ENCODE measurements around the gene BATF. TPM values are rescaled to one million over a fixed set of nuclear protein-coding genes. Genes with fewer than 3 reads are reported as not detected.

BATF gene
- total RNA-seq, 1 experiment from 2014 or later, result not detected

DNA sequence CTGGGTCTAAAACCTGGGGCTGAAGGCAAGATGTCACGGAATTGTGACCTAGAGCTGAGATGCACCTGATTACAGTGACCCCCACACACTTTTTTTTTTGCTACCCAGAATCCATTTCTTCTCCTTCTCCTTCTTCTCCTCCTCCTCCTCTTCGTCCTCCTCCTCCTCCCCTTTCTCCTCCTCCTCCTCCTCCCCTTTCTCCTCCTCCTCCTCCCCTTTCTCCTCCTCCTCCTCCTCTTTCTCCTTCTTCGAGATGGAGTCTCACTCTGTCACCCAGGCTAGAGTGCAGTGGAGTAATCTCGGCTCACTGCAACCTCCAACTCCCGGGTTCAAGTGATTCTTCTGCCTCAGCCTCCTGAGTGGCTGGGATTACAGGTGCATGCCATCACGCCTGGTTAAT is 36.8 kb downstream of the BATF start:
- DNase-seq (ENCODE audit: extremely low read depth, low read depth), result no peak

DNA sequence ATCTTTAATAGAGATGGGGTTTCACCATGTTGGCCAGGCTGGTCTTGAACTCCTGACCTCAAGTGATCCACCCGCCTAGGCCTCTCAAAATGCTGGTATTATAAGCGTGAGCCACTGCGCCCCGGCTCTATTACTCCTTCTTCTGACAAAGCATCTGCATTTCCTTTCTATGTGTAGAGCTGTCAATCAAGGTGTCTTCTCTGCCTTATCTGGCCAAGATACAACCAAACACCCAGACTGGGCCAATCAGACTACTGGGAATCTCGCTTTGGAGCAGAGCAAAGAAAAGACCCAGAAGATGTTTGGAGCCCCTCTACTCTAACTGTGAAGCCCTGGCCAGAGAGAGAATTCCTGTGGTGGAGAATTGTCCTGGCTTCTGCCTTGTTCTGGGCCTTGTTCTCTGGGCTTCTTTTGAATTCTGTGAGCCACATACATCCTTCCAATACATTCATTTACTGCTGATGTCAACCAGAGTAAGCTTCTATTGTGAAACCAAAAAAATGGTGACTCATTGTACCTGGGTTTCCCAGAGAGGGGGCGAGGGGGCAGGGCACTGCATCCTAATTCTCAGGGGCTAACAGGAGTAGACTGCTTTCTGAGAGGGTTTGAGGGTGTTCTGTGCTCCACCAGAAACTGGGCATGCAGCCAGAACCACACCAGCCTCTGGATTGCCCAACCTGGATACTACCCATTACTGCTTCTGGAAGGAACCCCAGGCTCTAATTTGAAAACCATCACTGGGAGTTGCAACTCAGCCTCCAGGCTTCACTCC is 37.4 kb downstream of the BATF start:
- DNase-seq (ENCODE audit: extremely low read depth, low read depth), result no peak

DNA sequence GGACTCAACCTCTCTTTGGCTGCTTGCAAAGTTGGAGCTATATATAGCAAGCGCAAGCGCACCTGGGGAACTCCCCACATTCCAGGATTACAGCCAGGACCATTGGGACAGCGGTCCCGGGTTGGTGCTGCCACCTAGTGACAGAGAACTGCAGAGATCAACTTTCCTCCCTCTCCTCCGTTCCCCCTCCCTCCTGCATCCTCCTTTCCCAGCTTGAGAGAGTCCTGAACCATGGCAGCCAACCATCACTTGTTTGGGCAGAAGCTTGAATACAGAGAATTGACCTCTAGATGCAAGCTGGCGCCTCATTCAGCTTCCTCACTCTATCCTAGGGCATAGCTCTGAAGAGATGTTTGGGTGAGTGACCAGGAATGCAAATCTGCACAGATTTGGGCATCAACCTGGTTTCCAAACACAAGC is 38.8 kb downstream of the BATF start:
- DNase-seq (ENCODE audit: extremely low read depth, low read depth), result peak; percentile 70

DNA sequence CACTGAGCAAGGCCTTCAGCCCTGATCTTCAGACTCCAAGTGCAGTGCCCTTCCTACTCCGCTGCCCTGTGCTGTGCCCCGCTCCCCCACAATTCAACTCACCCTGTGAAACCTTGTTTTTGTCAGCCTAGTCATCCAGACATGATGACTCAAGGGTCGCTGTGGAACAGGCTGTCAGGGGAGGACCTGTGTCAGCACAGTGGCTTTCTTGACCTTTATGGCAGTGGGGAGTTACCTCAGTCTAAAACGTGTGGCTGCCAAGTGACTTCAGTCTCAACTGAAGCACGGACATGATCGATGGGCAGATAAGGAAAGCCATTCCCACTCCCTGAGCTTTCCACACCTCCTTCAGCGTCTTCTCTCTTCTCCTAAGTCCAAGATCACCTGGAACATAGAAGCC is 39.8 kb downstream of the BATF start:
- no peak for DNase-seq (ENCODE audit: extremely low read depth, low read depth)

GRCh38 chr14:75562489-75562888 is 40.2 kb downstream of the BATF start:
- DNase-seq (ENCODE audit: extremely low read depth, low read depth), result no peak

GRCh38 chr14:75563931-75564330 is 41.7 kb downstream of the BATF start:
- no peak for DNase-seq (ENCODE audit: extremely low read depth, low read depth)

DNA sequence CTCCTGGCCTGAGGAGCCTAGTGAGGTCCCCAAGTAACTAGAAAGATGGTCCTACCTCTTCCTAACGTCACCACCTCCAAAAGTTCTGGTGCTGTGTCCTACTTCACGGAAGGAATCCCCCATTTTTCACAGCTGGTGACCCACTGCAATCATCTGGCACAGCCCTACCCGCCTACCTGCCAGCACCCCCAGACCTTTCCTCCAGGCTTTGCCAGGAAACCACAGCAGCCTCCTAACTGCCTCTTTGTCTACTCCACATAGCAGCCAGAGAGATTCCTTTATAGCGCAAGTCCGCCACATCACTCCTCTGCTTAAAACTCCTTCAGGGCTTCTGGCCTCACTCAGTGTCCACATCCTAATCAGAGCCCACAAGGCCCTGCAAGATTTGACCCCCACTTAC is 42.8 kb downstream of the BATF start:
- DNase-seq (ENCODE audit: extremely low read depth, low read depth), result no peak

DNA sequence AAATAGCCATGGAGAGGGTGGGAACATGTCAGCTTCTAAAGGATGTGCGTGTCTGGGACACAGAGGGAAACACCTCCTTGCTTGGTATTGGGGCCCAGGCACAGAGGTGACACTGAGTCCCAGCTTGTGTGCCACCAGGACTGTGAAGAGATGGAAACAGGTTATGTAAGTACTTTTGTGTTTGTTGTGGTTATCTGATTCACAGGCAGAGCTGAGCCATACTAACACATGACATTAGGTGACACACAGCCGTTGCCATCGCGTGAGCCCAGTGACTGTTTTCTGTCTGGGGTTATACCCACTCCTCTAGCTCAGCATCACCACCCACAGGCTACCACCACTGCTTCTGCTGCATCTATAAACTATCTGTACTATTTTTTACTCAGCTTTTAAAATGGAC is 44.1 kb downstream of the BATF start:
- no peak for DNase-seq (ENCODE audit: extremely low read depth, low read depth)

DNA sequence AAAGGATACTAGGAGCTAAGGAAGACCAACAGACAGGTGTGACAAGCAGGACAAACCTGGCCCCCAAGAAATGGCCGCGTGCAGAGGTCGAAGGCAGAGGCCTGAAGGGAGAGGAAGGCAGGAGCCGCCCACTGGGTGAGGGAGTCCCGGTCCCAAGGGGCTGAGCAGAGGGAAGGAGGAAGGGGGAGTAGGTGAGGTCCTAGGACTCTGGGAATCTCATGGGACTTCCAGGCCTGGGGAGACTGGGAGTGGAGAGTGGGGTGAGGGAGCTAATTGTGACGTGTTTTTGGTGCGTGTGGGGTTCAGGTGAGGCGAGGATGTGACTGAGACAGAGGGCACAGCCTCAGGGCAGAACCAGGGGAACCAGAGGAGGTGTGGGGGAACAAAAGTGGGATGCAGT is 44.5 kb downstream of the BATF start:
- no peak for DNase-seq (ENCODE audit: extremely low read depth, low read depth)

DNA sequence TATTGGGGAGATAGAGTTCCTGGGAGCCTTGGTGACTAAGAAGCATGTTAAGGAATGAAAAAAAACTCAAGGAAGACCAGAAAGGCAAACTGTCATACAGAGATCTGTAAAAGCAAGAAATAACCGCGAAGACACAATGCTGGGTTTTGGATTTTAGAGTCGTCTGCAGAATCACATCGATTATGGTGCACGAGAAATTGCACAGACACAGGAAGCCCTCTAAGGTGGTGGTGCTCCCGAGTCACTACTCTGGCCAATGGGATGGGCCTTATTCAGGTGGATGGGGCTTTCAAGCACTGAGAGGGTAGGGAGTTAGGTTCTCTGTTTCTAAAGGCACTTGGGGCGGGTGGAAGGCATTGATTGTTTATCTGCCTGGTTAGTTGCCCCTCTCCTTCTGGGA is 45.9 kb downstream of the BATF start:
- DNase-seq (ENCODE audit: extremely low read depth, low read depth), result no peak

DNA sequence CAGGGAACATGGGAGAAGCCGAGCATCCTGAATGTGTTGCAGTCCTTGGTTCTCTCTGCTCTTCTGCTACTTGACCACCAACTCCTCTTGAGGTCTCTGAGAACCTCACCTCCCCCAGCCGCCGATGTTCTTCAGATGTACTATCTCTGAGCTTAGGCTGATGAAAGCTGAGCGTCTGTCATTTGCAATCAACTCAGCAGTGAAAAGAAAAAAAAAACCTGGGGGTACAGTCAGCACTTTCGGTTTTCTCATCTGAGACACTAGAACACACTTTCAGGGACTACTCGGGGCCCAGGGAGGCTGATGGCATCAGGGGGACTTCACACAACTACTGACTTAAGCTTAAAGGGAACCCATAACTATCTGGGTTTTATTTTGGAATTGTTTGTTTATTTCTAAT is 46.5 kb downstream of the BATF start:
- no peak for DNase-seq (ENCODE audit: extremely low read depth, low read depth)

- DNase-seq (ENCODE audit: extremely low read depth, low read depth), result no peak
These were observed 48.5 kb downstream of the BATF start for GRCh38 chr14:75570797-75571196.

DNA sequence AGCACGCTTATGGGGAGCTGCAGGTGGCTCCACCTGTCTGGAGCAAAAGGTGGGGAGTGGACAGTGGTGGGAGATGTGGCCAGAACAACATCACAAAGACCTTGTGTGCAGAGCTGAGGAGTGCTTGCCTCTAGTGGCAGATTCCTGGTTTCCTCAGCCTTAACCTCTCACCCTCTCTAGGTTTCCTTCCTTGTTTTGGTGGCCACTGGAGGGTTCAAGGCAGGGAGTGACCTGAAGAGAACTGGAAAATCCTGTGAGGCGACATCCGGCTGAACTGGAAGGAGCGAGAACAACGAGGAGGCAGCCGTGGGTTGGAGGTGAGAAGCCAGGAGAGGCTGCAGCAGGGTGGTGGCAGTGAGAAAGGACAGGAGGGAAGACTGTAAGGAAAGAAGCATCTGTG is 49.8 kb downstream of the BATF start:
- no peak for DNase-seq (ENCODE audit: extremely low read depth, low read depth)

- DNase-seq (ENCODE audit: extremely low read depth, low read depth), result no peak
These were observed 54.8 kb downstream of the BATF start for GRCh38 chr14:75577090-75577489.

GRCh38 chr14:75577729-75578101 is 55.4 kb downstream of the BATF start:
- DNase-seq (ENCODE audit: extremely low read depth, low read depth), result peak; percentile 80

GRCh38 chr14:75578102-75578785 is 56.0 kb downstream of the BATF start, which contains the start of gene FLVCR2:
Gene FLVCR2, plus strand, starts transcription at chr14:75578620. Its CDS starts 353 bp downstream, at chr14:75578973.
- DNase-seq (ENCODE audit: extremely low read depth, low read depth), result peak; percentile 30

DNA sequence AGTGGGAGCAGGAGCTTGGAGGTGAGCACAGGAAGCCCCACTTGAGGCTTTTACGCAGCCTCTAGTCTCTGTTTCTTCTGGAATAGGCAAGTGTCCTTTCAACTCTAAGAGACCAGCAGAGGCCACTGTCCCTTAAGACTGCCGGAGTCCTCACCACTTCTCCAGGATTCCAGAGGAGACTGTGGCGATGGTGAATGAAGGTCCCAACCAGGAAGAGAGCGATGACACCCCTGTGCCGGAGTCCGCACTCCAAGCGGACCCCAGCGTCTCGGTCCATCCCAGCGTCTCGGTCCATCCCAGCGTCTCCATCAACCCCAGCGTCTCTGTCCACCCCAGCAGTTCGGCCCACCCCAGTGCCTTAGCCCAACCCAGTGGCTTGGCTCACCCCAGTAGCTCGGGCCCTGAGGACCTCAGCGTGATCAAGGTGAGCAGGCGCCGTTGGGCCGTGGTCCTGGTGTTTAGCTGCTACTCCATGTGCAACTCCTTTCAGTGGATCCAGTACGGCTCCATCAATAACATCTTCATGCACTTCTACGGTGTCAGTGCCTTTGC is 56.6 kb downstream of the BATF start:
- DNase-seq (ENCODE audit: extremely low read depth, low read depth), result no peak

DNA sequence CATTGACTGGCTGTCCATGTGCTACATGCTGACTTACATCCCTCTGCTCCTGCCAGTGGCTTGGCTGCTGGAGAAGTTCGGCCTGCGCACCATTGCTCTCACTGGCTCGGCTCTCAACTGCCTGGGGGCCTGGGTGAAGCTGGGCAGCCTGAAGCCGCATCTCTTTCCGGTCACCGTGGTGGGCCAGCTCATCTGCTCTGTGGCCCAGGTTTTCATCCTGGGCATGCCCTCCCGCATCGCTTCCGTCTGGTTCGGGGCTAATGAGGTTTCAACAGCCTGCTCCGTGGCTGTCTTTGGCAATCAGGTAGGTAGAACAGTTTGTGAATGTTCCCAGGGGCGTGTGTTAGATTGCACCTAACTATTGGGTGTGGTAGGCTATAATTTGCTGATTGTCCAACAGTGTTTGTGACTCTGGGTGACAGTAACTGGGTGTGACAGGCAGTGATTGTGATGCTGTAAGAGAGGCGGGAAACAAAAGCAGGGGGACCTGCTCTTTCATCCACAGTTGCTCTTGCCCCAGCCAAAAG is 57.1 kb downstream of the BATF start:
- DNase-seq (ENCODE audit: extremely low read depth, low read depth), result no peak

GRCh38 chr14:75579882-75580281 is 57.6 kb downstream of the BATF start:
- no peak for DNase-seq (ENCODE audit: extremely low read depth, low read depth)

DNA sequence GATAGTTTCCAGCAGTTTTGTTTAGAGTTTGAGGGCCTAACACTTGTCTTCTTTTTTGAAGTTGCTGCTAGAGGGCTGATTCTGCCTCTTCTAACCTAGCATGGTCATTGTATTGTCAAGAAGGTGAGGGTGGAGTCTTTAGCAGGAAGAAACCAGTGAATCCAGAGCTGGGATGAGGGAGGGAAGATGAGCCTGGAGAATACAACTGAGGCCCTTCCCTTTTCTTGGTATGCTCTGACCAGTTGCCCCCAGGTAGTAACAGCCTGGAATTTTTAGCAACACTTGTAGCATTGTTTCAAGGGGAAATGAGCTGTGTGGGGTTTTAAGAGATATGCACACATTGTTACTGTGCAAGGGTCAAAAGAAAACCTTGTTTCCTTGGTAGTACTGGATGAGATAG is 65.1 kb downstream of the BATF start:
- no peak for DNase-seq (ENCODE audit: extremely low read depth, low read depth)

DNA sequence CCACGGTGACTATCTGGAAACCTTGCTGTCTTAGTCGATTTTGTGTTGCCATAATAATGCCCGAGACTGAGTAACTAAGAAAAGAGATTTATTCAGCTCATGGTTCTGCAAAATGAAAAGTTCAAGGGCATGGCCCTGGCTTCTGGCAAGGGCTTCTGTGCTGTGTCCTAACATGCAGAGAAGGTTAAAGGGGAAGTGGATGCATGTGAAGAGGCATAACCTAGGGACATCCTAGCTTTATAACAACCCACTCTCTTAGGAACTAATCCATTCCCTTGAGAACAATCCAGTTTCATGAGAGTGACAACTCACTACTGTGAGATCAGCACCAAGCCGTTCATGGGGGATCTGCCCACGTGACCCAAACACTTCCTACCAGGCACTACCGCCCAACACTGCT is 67.7 kb downstream of the BATF start:
- no peak for DNase-seq (ENCODE audit: extremely low read depth, low read depth)

Data from NCI-H460 (cell line).